HEK293 (cell line): Measurements from ENCODE around the gene GUCA2B.
A peak's percentile ranks its signal among the peaks of the same experiment; 100 is the strongest.

Experiments used
- CTCF ChIA-PET: fragments of 350-600 bp; formaldehyde crosslinking; extraction: SDS; loops from one replicate; lab custom pipeline; 2021; ENCODE audit warnings: antibody characterized with exemption; lab: Yijun Ruan, JAX
- POLR2A ChIA-PET: fragments of 300-600 bp; formaldehyde crosslinking; extraction: SDS; loops from one replicate; lab custom pipeline; 2020; ENCODE audit warnings: antibody characterized with exemption, inconsistent platforms; lab: Yijun Ruan, JAX
- H3K27ac ChIP-seq: fragments of 200-500 bp; sonication (Bioruptor generic); 2 replicates; pipeline ENCODE4 v1.5.1; 2014; ENCODE audit warnings: low read depth, low read length, control low read depth, inconsistent platforms; ENCODE audit errors: extremely low read depth
- H3K36me3 ChIP-seq, 2 experiments: fragments of 200-500 bp in 1 of 2; sonication (Bioruptor generic) in 1 of 2; 1 replicate in 1 of 2; 2 replicates in 1 of 2; pipeline ENCODE4 v1.5.1; 2014 to 2017; ENCODE audit warnings: inconsistent platforms in 2 of 2, low read length in 2 of 2; ENCODE audit not compliant: control insufficient read depth in 2 of 2, insufficient read depth in 1 of 2
- H3K4me1 ChIP-seq: fragments of 200-500 bp; sonication (Bioruptor generic); 2 replicates; pipeline ENCODE4 v1.5.1; 2014; ENCODE audit warnings: mild to moderate bottlenecking, low read length, inconsistent platforms; ENCODE audit not compliant: control insufficient read depth, insufficient read depth
- H3K4me3 ChIP-seq: 2 replicates; pipeline ENCODE4 v1.5.1; 2011; ENCODE audit warnings: low read depth, mild to moderate bottlenecking, control low read depth, low read length, moderate library complexity
- H3K9me3 ChIP-seq: fragments of 200-500 bp; sonication (Bioruptor generic); 2 replicates; pipeline ENCODE4 v1.5.1; 2014; ENCODE audit warnings: low read depth, low read length, inconsistent platforms; ENCODE audit not compliant: control insufficient read depth, insufficient read depth
- YY1 ChIP-seq: fragments of 450-650 bp; formaldehyde crosslinking; IDR thresholded peaks from 2 replicates; pipeline ENCODE4 v1.5.1; 2018; ENCODE audit warnings: missing biosample characterization, missing genetic modification characterization
- ZBTB48 ChIP-seq: fragments of 450-650 bp; formaldehyde crosslinking; IDR thresholded peaks from 2 replicates; pipeline ENCODE4 v1.5.1; 2016; ENCODE audit warnings: missing biosample characterization, missing genetic modification characterization
- ZEB2 ChIP-seq: fragments of 450-650 bp; formaldehyde crosslinking; IDR thresholded peaks from 2 replicates; pipeline ENCODE4 v1.5.1; 2016; ENCODE audit warnings: missing biosample characterization, missing genetic modification characterization
- ZNF10 ChIP-seq: fragments of 450-650 bp; formaldehyde crosslinking; IDR thresholded peaks from 2 replicates; pipeline ENCODE4 v1.5.1; 2017; ENCODE audit warnings: missing biosample characterization, missing genetic modification characterization
- ZNF114 ChIP-seq: fragments of 450-650 bp; formaldehyde crosslinking; IDR thresholded peaks from 2 replicates; pipeline ENCODE4 v1.5.0; 2017; ENCODE audit warnings: missing biosample characterization, missing genetic modification characterization
- ZNF146 ChIP-seq: fragments of 450-650 bp; formaldehyde crosslinking; IDR thresholded peaks from 2 replicates; pipeline ENCODE4 v1.5.1; 2016; ENCODE audit warnings: missing biosample characterization, missing genetic modification characterization
- ZNF404 ChIP-seq: fragments of 450-650 bp; formaldehyde crosslinking; IDR thresholded peaks from 2 replicates; pipeline ENCODE4 v1.5.1; 2017; ENCODE audit warnings: missing biosample characterization, missing genetic modification characterization
- ZNF76 ChIP-seq: fragments of 450-650 bp; formaldehyde crosslinking; IDR thresholded peaks from 2 replicates; pipeline ENCODE4; 2016; ENCODE audit warnings: low read depth, missing biosample characterization, missing genetic modification characterization, borderline replicate concordance
- ZNF777 ChIP-seq: fragments of 450-650 bp; formaldehyde crosslinking; IDR thresholded peaks from 2 replicates; pipeline ENCODE4 v1.5.1; 2017; ENCODE audit warnings: missing biosample characterization, missing genetic modification characterization, borderline replicate concordance
- ZNF792 ChIP-seq: fragments of 450-650 bp; formaldehyde crosslinking; IDR thresholded peaks from 2 replicates; pipeline ENCODE4 v1.5.1; 2016; ENCODE audit warnings: missing biosample characterization, missing genetic modification characterization
- ZSCAN30 ChIP-seq: fragments of 450-650 bp; IDR thresholded peaks from 2 replicates; pipeline ENCODE4 v1.5.1; 2018; ENCODE audit warnings: missing biosample characterization, mild to moderate bottlenecking, missing genetic modification characterization, moderate library complexity
- ZXDB ChIP-seq: fragments of 450-650 bp; formaldehyde crosslinking; IDR thresholded peaks from 2 replicates; pipeline ENCODE4 v1.5.1; 2016; ENCODE audit warnings: missing biosample characterization, missing genetic modification characterization
- TF ChIP-seq, protein P1 (sequence below): fragments of 450-650 bp; formaldehyde crosslinking; IDR thresholded peaks from 2 replicates; pipeline ENCODE4 v1.5.1; 2016; ENCODE audit warnings: missing biosample characterization, missing genetic modification characterization
- TF ChIP-seq, protein P2 (sequence below): fragments of 450-650 bp; formaldehyde crosslinking; IDR thresholded peaks from 2 replicates; pipeline ENCODE4 v1.5.1; 2017; ENCODE audit warnings: missing biosample characterization, mild to moderate bottlenecking, missing genetic modification characterization, moderate library complexity
- TF ChIP-seq, protein P3 (sequence below): fragments of 450-650 bp; formaldehyde crosslinking; IDR thresholded peaks from 2 replicates; pipeline ENCODE4 v1.5.1; 2016; ENCODE audit warnings: missing biosample characterization, missing genetic modification characterization

The GUCA2B gene

DNA sequence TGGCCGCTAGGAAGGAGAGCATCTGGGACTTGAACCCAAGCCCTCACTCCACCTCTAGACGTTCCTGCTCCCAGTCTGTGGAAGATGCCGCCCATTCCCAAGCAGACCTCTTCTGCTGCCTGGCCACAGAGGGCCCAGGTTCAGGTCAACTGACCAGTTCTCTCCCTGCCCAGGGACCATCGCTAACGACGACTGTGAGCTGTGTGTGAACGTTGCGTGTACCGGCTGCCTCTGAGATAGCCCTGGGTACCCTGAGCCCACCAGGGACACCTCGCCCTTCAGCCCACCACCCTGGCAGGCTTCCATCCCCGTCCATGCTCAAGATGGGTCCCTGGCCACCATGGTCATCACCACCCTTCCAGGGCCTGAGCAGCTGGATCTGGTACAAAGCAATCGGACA lies 2.2 kb downstream of the GUCA2B start:
- Histone ChIP-seq H3K4me3 (no peak overlapping the region), H3K9me3 (no peaks in the 10 kb centered on the region), H3K4me1 (no peaks in the 10 kb centered on the region), H3K27ac (no peak overlapping the region), H3K36me3 (no peaks in the 10 kb centered on the region)
- ChIA-PET POLR2A (interaction anchor here (0.5 kb wide), 1 partner anchor 154 kb away, joined by 5 read pairs; no protein-coding TSS in a partner anchor), CTCF (interaction anchor here (0.5 to 1.8 kb wide), 4 partner anchors 18 to 320 kb away, joined by 3 to 10 read pairs (median 4); no protein-coding TSS in a partner anchor)
- TF ChIP-seq ZEB2 (tag by site-specific recombination) (no peak), ZNF777 (no peak), ZNF792 (tag by site-specific recombination) (no peak), ZBTB48 (tag by site-specific recombination) (no peak), ZSCAN30 (tag by site-specific recombination) (no peak), ZNF114 (tag by site-specific recombination) (no peak), ZNF76 (tag by site-specific recombination) (no peak), ZXDB (tag by site-specific recombination) (no peak)
- TF ChIP-seq, protein P1, sequence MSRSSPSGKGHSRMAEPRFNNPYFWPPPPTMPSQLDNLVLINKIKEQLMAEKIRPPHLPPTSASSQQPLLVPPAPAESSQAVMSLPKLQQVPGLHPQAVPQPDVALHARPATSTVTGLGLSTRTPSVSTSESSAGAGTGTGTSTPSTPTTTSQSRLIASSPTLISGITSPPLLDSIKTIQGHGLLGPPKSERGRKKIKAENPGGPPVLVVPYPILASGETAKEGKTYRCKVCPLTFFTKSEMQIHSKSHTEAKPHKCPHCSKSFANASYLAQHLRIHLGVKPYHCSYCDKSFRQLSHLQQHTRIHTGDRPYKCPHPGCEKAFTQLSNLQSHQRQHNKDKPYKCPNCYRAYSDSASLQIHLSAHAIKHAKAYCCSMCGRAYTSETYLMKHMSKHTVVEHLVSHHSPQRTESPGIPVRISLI (tag by site-specific recombination), result no peak
- TF ChIP-seq, protein P2, sequence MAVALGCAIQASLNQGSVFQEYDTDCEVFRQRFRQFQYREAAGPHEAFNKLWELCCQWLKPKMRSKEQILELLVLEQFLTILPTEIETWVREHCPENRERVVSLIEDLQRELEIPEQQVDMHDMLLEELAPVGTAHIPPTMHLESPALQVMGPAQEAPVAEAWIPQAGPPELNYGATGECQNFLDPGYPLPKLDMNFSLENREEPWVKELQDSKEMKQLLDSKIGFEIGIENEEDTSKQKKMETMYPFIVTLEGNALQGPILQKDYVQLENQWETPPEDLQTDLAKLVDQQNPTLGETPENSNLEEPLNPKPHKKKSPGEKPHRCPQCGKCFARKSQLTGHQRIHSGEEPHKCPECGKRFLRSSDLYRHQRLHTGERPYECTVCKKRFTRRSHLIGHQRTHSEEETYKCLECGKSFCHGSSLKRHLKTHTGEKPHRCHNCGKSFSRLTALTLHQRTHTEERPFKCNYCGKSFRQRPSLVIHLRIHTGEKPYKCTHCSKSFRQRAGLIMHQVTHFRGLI, result no peak

DNA sequence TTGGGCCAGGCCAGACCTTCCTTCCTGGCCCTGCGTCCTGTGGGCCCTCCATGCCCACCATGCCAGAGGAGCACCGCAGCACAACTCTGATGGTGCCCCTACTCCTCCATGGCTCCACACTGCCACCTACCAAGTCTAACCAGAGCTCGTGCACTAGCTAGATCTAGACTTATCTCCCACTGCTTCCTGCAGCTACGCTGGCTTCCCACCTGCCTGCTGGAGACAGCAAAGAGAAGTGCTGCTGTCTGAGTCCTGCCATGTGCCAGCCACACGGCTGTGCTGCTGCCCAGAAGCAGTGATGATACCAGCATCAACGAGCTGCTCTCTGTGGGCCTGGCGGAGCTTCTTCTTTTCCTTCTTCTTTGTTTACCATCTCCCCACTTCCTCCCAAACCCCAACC lies 4.5 kb downstream of the GUCA2B start:
- no peak for TF ChIP-seq ZNF404 (tag by site-specific recombination)
- TF ChIP-seq, protein P3, sequence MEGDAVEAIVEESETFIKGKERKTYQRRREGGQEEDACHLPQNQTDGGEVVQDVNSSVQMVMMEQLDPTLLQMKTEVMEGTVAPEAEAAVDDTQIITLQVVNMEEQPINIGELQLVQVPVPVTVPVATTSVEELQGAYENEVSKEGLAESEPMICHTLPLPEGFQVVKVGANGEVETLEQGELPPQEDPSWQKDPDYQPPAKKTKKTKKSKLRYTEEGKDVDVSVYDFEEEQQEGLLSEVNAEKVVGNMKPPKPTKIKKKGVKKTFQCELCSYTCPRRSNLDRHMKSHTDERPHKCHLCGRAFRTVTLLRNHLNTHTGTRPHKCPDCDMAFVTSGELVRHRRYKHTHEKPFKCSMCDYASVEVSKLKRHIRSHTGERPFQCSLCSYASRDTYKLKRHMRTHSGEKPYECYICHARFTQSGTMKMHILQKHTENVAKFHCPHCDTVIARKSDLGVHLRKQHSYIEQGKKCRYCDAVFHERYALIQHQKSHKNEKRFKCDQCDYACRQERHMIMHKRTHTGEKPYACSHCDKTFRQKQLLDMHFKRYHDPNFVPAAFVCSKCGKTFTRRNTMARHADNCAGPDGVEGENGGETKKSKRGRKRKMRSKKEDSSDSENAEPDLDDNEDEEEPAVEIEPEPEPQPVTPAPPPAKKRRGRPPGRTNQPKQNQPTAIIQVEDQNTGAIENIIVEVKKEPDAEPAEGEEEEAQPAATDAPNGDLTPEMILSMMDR (tag by site-specific recombination), result peak; percentile 57
- no peak for TF ChIP-seq ZNF10
- Histone ChIP-seq H3K4me1 (no peaks in the 10 kb centered on the region), H3K36me3 (no peaks in the 10 kb centered on the region), H3K4me3 (no peak overlapping the region), H3K9me3 (no peaks in the 10 kb centered on the region), H3K27ac (no peak overlapping the region)
- ChIA-PET CTCF (interaction anchor here (0.8 kb wide), 1 partner anchor 16 kb away, joined by 6 read pairs; no protein-coding TSS in a partner anchor), POLR2A (no interaction called here)

DNA sequence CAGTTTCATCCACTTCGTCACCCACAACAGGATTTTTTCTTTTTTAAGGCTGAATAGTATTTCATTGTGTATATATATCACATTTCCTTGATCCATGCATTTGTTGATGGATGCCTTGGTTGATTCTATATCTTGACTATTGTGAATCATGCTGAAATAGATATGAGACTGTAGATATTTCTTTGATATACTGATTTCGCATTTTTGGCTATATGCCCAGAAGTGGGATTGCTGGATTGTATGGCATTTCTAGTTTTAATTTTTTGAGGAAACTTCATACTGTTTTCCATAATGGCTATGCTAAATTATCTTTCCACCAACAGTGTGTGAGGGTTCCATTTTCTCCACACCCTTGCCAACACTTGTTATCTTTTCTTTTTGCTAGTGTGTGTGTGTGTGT lies 5.0 kb downstream of the GUCA2B start:
- no peak for TF ChIP-seq YY1 (tag by site-specific recombination)
- peak; percentile 30; the same call in 1 of the 2 replicates for TF ChIP-seq ZNF146 (tag by site-specific recombination)
- ChIA-PET CTCF (interaction anchor here (0.6 to 0.8 kb wide), 3 partner anchors 16 to 120 kb away, joined by 3 to 6 read pairs (median 5); no protein-coding TSS in a partner anchor), POLR2A (no interaction called here)

More for the DNA sequence above, 5.0 kb downstream of the GUCA2B start:
- Histone ChIP-seq H3K4me3 (no peak overlapping the region), H3K27ac (no peak overlapping the region), H3K4me1 (no peaks in the 10 kb centered on the region), H3K9me3 (no peaks in the 10 kb centered on the region), H3K36me3 (no peaks in the 10 kb centered on the region)
